GM18526 (cell line): Measurements from ENCODE around the gene CNIH4.

Experiments used
- POLR2A ChIP-seq: IDR thresholded peaks from 3 replicates; pipeline ENCODE4 v1.6.1; 2011; ENCODE audit not compliant: insufficient read length; ENCODE audit errors: extremely low read depth

The CNIH4 gene

GRCh38 chr1:224387302-224387912 lies 30.7 kb downstream of the CNIH4 start:
- no peak for TF ChIP-seq POLR2A

GRCh38 chr1:224387943-224388342 lies 31.3 kb downstream of the CNIH4 start:
- TF ChIP-seq POLR2A: no peak

- no peak for TF ChIP-seq POLR2A
Measured at GRCh38 chr1:224390517-224390916, 33.8 kb downstream of the CNIH4 start.

GRCh38 chr1:224392411-224393249 lies 36.0 kb downstream of the CNIH4 start:
- TF ChIP-seq POLR2A: no peak

- no peak for TF ChIP-seq POLR2A
Measured at GRCh38 chr1:224393294-224393693, 36.6 kb downstream of the CNIH4 start.

GRCh38 chr1:224399887-224400286 lies 43.2 kb downstream of the CNIH4 start:
- TF ChIP-seq POLR2A: no peak

GRCh38 chr1:224402472-224403036 lies 45.9 kb downstream of the CNIH4 start:
- no peak for TF ChIP-seq POLR2A

- TF ChIP-seq POLR2A: no peak
Measured at GRCh38 chr1:224404916-224405603, 48.4 kb downstream of the CNIH4 start.

GRCh38 chr1:224405604-224405970 lies 48.9 kb downstream of the CNIH4 start:
- no peak for TF ChIP-seq POLR2A

GRCh38 chr1:224406216-224406615 lies 49.5 kb downstream of the CNIH4 start:
- TF ChIP-seq POLR2A: no peak

- no peak for TF ChIP-seq POLR2A
Measured at GRCh38 chr1:224407571-224408293, 51.1 kb downstream of the CNIH4 start.

- no peak for TF ChIP-seq POLR2A
Measured at GRCh38 chr1:224408294-224408590, 51.6 kb downstream of the CNIH4 start.

GRCh38 chr1:224411766-224412165 lies 55.1 kb downstream of the CNIH4 start:
- TF ChIP-seq POLR2A: no peak

- no peak for TF ChIP-seq POLR2A
Measured at GRCh38 chr1:224420106-224420505, 63.4 kb downstream of the CNIH4 start.

GRCh38 chr1:224425279-224425884 lies 68.7 kb downstream of the CNIH4 start:
- no peak for TF ChIP-seq POLR2A
